Measurements from ENCODE around the gene KIF1B. TPM values are rescaled to one million over a fixed set of nuclear protein-coding genes. Genes with fewer than 3 reads are reported as not detected.

The KIF1B gene
- total and polyA plus RNA-seq, 9 donors: 11.5 to 44.2 (median 37.2) TPM

DNA sequence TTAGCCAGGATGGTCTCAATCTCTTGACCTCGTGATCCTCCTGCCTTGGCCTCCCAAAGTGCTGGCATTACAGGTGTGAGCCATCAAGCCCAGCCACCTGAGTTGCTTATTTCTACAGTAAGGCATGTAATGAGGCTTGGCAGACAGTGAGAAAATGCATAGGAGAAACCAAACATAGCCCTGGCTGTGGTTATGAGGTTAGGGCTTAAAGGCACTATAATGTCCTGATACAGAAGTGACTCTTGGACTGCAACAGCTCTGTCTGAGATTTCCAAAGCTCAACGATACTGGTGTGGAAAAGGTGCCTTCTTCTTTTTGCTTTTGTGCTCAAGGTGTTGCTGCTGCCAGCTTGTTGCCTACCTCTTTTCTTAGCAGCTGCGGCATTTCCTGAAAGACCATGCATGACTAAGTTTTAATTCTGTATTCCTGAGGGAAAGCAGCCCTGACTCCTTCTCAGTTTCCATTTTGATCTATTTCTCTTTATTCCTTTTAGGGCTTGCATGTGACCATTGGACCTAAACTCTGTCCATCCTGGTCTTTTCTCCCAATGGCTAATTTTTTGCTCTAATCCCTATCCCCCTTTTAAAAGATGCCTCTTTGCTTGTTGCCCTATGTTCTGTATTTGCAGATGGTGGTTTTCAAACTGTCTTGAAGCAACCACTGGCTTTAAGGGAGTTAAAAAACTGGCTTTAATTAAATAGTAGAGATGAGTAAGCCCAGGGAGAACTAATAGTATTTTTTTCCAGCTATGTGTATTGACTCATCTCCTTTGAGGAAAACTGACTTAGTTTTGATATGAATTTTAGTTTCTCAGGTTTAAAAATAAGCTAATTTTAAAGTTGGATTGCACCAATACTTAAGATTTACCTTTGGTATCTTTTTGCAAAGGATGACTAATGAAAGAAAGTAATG lies 70.3 kb downstream of the KIF1B start:
- TF ChIP-seq EP300 (IDR thresholded peaks at IDR 0.05) (no peak), POLR2A (IDR thresholded peaks at IDR 0.05) (no peak)
- TF ChIP-seq, protein P1, sequence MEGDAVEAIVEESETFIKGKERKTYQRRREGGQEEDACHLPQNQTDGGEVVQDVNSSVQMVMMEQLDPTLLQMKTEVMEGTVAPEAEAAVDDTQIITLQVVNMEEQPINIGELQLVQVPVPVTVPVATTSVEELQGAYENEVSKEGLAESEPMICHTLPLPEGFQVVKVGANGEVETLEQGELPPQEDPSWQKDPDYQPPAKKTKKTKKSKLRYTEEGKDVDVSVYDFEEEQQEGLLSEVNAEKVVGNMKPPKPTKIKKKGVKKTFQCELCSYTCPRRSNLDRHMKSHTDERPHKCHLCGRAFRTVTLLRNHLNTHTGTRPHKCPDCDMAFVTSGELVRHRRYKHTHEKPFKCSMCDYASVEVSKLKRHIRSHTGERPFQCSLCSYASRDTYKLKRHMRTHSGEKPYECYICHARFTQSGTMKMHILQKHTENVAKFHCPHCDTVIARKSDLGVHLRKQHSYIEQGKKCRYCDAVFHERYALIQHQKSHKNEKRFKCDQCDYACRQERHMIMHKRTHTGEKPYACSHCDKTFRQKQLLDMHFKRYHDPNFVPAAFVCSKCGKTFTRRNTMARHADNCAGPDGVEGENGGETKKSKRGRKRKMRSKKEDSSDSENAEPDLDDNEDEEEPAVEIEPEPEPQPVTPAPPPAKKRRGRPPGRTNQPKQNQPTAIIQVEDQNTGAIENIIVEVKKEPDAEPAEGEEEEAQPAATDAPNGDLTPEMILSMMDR (IDR thresholded peaks at IDR 0.05): no peak
- H3K4me3 ChIP-seq: no peak overlapping the region
- DNase-seq: no peak
- H3K27ac ChIP-seq: no peak overlapping the region
- no peaks in the 10 kb centered on the region for H3K36me3 ChIP-seq
- H3K4me1 ChIP-seq (ENCODE audit: insufficient read depth): no peaks in the 10 kb centered on the region
- no peaks in the 10 kb centered on the region for H3K9me3 ChIP-seq
- intact Hi-C loops (cut with DNase I): no loop called here
- H3K27me3 ChIP-seq: no peaks in the 10 kb centered on the region
- 88 to 98% (median 92%) methylated on average over 3 of the region's 3 CpGs for WGBS, 3 donors

DNA sequence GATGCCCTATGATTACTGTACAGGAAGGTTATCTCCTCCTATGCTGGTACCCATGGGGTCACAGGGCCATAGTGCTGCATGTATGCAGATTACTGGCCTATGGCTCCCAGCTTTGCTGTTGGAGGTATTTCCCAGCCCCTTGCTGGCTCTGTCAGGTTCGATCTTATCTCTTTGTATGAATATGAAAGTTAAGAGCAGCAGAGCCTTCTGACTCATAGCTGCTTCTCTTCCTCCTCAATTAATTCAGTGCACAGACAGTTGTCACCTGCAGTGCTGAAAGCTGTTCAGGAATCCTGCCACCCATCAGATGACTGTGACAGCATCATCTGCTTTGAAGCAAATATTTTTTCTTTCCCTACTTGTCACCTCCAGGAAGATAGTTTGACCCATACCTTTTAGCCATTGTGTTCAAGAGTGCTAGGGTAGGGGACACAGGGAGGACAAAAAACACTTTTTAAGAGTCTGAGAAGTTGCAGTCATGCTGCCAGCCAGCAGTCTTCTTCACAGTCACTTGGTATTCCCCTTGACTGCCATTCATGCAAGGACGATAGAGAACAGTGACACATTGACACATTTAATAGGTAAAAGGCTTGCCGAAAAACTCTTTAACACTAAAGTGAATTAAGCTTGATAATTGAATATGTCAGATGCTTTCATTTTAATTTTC lies 73.1 kb downstream of the KIF1B start:
- DNase-seq: no peak
- WGBS, 3 donors: 89 to 96% (median 95%) methylated on average over 3 of the region's 3 CpGs
- intact Hi-C loops (cut with DNase I): no loop called here
- Histone ChIP-seq H3K4me3 (no peak overlapping the region), H3K27me3 (no peaks in the 10 kb centered on the region), H3K27ac (no peak overlapping the region), H3K36me3 (no peaks in the 10 kb centered on the region), H3K4me1 (ENCODE audit: insufficient read depth) (peaks cover 1% of the 10 kb centered on the region), H3K9me3 (no peaks in the 10 kb centered on the region)
- no peak for TF ChIP-seq EP300 (IDR thresholded peaks at IDR 0.05)
- TF ChIP-seq, protein P1 (IDR thresholded peaks at IDR 0.05): no peak
- no peak for TF ChIP-seq POLR2A (IDR thresholded peaks at IDR 0.05)

DNA sequence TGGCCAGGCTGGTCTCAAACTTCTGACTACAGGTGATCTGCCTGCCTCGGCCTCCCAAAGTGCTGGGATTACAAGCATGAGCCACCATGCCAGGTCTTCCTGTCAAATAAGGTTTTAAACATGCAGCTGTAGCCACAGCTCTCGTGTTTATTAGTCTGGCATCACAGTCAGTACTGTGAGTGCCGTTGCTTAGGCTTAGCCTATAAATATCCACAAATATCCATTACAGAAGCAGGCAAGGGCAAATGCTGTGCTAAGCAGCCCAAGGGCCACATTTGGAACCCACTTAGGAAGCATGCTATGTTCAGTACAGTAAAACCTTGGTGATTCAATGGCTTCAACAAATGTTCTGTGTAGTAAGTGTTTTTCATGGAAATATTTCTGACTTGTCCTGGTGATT lies 75.9 kb downstream of the KIF1B start:
- Histone ChIP-seq H3K27me3 (no peaks in the 10 kb centered on the region), H3K4me1 (ENCODE audit: insufficient read depth) (peaks cover 1% of the 10 kb centered on the region), H3K4me3 (no peak overlapping the region), H3K27ac (no peak overlapping the region), H3K9me3 (no peaks in the 10 kb centered on the region), H3K36me3 (no peaks in the 10 kb centered on the region)
- TF ChIP-seq POLR2A (IDR thresholded peaks at IDR 0.05): no peak
- TF ChIP-seq EP300 (IDR thresholded peaks at IDR 0.05): no peak
- TF ChIP-seq, protein P1 (IDR thresholded peaks at IDR 0.05): no peak
- no peak for DNase-seq
- WGBS, 3 donors: 38 to 50% (median 49%) methylated on average over 3 of the region's 3 CpGs
- intact Hi-C loops (cut with DNase I): no loop called here

GRCh38 chr1:10287023-10287645 lies 76.8 kb downstream of the KIF1B start:
- TF ChIP-seq POLR2A (IDR thresholded peaks at IDR 0.05) (no peak), EP300 (IDR thresholded peaks at IDR 0.05) (no peak)
- TF ChIP-seq, protein P1 (IDR thresholded peaks at IDR 0.05): no peak
- H3K36me3 ChIP-seq: no peaks in the 10 kb centered on the region

More at GRCh38 chr1:10287023-10287645, 76.8 kb downstream of the KIF1B start:
- WGBS, 3 donors: 48 to 56% (median 51%) methylated on average over 6 of the region's 6 CpGs
- Histone ChIP-seq H3K9me3 (no peaks in the 10 kb centered on the region), H3K4me1 (ENCODE audit: insufficient read depth) (peaks cover 1% of the 10 kb centered on the region), H3K27ac (no peak overlapping the region), H3K27me3 (no peaks in the 10 kb centered on the region), H3K4me3 (no peak overlapping the region)
- intact Hi-C loops (cut with DNase I): no loop called here
- DNase-seq: no peak
